Measurements from ENCODE around the gene ZDHHC16.
"Not testable (repeated sequence)": the region's sequence is repeated elsewhere in the genome, so short reads cannot be mapped to it uniquely, and the experiment has no call there.

The ZDHHC16 gene

GRCh38 chr10:97435211-97435610, 10.8 kb upstream of the ZDHHC16 start:
- no peak for DNase-seq

- no peak for DNase-seq
These were observed 3.7 kb upstream of the ZDHHC16 start for GRCh38 chr10:97442277-97442676.

- DNase-seq, result no peak
These were observed 1.8 kb upstream of the ZDHHC16 start for GRCh38 chr10:97444212-97444611.

DNA sequence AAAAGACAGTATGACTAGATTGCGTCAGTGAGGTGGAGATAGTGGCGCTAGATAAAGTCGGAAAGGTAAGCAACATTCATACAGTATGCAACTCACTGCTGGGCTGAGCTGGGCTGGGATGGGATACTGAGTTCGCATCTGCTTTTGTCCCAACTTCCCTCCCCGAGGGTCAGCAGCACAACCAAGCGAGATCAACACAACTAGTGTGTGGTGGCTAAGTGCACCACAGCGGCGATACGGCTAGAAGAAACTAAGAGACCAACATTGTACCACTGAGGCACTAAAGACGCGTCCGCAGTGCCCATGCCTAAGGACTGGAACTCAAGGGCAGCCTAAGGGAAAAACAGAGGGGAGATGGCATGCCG, 636 bp upstream of the ZDHHC16 start:
- DNase-seq, result no peak

DNA sequence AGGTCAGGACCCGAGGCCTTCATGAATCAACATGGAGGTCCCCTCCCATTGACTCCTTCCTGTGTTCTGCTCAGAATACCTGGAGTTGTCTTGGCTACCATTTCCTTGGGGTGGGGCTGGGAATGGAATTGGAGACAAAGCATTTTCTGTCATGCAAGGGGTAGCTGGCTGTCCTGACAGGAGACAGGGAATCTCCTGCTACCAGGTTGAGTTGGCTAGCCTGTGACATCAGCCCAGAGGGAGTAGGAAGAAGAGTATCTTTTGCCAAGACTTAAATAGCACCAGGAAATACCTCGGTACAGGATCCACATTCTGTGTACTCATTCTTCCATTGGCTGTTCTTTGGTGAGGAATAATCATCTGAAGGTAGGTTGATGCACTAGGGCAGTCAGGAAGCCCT, 4.9 kb downstream of the ZDHHC16 start:
- DNase-seq, result no peak

DNA sequence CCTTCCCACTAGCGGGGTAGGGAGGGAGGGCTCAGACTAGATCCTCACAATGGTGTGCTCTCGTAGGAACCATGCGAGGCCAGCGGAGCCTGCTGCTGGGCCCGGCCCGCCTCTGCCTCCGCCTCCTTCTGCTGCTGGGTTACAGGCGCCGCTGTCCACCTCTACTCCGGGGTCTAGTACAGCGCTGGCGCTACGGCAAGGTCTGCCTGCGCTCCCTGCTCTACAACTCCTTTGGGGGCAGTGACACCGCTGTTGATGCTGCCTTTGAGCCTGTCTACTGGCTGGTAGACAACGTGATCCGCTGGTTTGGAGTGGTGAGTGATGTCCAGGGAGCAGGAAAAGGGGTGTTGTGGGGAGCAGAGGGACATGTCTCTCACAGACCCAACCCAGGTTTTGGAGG, 5.6 kb downstream of the ZDHHC16 start:
- no peak for DNase-seq

DNA sequence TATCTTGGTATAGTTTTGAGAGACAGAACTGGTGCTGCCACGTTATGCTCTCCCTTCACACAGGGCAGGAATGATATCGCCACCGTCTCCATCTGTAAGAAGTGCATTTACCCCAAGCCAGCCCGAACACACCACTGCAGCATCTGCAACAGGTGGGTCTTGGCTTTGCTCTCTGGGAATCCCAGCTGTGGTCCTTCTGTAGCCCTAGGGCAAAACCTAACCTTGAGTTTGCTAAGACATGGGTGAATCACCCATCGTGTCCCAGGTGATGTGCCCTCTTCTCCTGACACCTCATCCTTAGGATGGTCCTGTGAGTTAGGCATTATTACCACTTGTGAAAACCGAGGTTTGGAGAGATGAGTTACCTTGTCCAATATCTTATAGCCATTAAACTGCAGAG, 6.4 kb downstream of the ZDHHC16 start:
- DNase-seq, result no peak

- no peak for DNase-seq
These were observed 8.5 kb downstream of the ZDHHC16 start for GRCh38 chr10:97454330-97455036.

GRCh38 chr10:97456034-97456685, 10.2 kb downstream of the ZDHHC16 start:
- DNase-seq, result no peak

- DNase-seq, result no peak
These were observed 10.7 kb downstream of the ZDHHC16 start for GRCh38 chr10:97456686-97457065.

GRCh38 chr10:97459111-97459510, 13.1 kb downstream of the ZDHHC16 start:
- DNase-seq, result no peak

DNA sequence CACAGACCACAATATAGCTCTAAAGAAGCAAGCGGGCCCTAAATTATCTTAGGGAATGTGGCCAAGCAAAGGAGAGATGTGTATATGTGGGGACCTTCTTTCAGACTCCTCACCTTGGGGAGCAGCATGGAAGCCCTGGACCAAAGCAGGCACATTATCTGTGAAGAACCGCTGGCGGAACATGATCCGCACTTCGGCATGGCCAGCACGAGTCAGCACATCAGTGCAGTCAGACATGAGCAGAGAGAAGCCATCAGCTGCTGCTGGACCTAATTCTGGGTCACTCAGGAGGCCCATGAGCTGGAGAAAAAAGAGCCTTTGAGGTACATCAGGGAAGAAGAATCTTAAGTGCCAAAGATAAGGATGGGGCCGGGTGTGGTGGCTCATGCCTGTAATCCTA, 14.0 kb downstream of the ZDHHC16 start:
- no peak for DNase-seq

- no peak for DNase-seq
These were observed 16.3 kb downstream of the ZDHHC16 start for GRCh38 chr10:97462309-97462708.

DNA sequence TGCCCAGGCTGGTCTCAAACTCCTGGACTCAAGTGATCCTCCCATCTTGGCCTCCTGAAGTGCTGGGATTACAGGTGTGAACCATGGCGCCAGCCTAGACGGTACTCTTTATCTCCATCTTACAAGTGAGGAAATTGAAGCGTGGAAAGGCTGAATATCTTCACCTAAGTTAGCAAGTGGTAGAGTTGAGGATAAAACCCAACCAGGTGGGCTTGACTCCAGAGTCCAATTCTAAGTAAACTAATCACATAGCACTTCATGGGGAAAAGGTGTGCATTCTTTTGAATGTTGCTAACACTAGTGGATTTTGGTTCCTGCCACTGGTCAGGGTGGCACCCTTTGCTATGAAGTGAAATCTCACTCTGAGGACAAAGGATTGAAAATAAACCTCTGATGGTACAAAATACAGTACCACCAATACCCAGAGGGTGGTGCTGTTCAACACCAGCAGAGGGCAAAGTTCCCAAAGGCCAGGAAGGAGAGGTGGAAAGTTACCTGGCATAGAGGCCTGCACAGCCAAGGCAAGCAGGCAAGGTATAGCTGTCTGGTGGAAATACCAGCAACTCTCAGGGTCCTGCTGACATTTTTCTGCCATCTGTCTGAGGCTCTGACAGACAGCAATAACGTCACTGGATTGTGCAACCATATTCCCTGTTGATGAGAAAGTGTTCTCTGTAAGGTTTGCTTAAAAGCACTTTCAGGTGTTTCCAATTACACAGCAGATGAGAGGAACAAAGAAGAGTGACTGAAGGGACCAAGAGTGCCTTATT, 17.6 kb downstream of the ZDHHC16 start:
- DNase-seq, result no peak

GRCh38 chr10:97464226-97464625, 18.3 kb downstream of the ZDHHC16 start:
- DNase-seq, result no peak

DNA sequence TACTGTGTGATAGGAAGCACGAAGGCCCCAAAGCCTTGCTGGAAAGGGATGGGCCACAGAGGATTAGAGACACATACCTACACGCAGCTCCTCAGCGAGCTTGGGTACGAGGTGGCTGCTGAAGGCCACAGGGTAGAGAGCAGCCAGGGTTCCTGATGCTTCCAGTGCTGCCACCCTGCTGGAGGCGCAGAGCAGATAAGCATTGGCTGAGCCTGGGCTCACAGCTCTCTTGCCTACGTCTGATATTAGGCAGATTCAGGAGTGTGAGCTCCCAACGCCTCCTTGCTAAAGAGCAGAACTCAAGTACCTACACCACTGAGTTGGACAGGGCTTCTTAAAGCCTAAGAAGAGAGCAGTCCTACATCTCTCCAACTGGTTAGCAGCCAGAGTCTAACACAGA, 20.0 kb downstream of the ZDHHC16 start:
- DNase-seq, result no peak

DNA sequence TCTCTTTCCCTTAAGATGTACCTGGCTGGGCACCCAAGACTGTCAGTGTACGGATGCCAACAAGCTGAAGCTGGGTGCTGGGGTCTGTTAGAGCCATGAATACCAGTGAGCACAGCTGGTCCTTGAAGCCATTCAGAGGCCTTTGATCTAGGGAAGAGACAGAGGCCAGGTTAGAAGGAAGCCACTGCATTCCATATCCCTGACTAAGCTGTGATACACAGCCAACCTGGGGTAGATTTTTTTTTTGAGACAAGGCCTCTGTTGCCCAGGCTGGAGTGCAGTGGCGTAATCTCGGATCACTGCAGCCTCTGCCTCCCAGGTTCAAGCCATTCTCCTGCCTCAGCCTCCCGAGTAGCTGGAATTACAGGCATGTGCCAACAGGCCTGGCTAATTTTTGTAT, 20.8 kb downstream of the ZDHHC16 start:
- DNase-seq, result peak; percentile 51

DNA sequence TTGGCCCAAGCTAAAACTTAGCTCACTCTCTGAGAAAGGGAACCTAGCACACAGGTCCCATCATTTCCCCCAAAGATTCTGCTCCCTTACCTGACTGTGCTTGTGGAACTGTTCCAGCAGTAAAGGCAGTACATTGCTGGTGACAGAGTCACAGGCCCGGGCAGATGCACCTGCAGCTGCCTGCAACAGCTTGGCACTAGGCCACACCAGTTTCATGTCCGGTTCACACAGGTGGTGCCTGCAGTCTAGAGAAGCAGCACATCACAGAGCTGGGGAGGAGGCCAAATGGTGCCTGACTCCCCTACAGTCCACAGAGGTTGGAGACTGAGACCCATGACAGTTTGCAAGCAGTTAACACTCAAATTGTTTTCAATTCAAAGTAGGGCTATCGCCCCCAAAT, 22.2 kb downstream of the ZDHHC16 start:
- no peak for DNase-seq

DNA sequence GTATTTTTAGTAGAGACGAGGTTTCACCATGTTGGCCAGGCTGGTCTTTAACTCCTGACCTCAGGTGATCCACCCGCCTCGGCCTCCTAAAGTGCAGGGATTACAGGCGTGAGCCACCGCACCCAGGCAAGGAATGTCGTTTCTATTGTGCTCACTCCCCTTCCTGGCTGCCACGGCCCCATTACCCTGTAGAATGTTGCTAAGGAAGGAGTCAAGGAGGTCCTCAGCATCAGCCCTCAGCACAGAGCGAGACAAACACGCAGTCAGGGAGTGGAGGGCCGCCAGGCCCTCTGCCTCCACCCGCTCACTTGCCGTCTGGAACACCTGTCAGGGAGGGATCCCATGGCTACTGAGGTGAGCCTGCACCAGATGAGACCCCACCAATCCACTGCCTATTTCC, 22.8 kb downstream of the ZDHHC16 start:
- DNase-seq, result not testable (repeated sequence)

DNA sequence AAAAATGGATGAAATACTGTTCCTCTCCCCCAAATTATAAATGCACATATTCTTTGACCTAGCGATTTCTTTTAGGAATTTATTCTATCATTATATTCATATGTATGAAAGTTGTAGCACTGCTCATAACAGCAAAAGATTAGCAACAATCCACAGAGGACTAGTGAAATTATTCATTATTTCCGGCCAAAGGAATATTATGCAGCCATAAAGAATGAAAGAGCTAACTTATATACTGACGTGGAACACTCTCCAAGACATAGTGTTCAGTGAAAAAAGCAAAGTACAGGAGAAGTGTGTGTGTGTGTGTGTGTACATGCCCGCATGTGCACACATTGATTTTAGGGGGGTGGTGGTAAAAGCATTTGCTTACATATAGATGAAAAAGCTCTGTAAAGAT, 28.9 kb downstream of the ZDHHC16 start:
- DNase-seq, result no peak

DNA sequence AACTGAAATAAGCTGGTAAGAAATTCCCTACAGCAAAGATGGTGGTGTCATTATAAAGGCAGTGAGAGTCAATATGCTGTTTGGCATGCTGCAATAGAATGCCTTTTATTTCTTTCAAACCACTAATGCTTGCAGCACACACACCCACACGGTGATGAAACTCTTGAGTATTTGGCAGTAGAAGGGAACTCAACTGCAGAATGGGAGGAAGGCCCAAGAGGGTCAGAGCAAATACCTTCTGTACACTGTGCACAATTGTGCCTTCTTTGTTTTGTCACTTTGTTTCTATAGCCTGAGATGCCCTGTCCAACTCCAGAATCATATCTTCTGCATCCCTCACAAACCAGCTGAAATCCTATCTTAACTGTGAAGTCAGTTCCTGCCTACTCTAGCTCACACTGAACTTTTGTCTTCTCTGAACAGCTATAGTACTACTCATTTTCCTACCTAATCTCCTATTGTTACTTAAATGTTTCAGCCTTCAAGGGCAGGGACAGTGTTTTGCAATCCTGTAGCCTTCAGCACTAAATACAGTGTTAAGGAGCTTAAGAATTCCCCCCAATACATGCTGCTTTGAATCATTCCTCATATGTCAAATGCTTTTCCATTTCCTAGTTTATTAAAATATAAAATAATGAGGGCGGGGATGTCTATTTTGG, 30.1 kb downstream of the ZDHHC16 start:
- no peak for DNase-seq

- not testable (repeated sequence) for DNase-seq
These were observed 33.4 kb downstream of the ZDHHC16 start for GRCh38 chr10:97479410-97479809.

GRCh38 chr10:97479939-97480338, 34.0 kb downstream of the ZDHHC16 start:
- no peak for DNase-seq

GRCh38 chr10:97481071-97481470, 35.1 kb downstream of the ZDHHC16 start:
- DNase-seq, result no peak
